T-helper 2 cell treated with Interferon-gamma antibody and Interleukin-4, amounts not matched to agents 100 ng/mL and 5 ng/mL, for 36 hours (primary cell): ENCODE measurements around the gene LILRA6. TPM values are rescaled to one million over a fixed set of nuclear protein-coding genes. Genes with fewer than 3 reads are reported as not detected.
"Not testable (repeated sequence)": the region's sequence is repeated elsewhere in the genome, so short reads cannot be mapped to it uniquely, and the experiment has no call there.

Source experiments
- intact Hi-C: fragments of 100-400 bp; cut with micrococcal nuclease; formaldehyde crosslinking; loops from one replicate; pipeline ENCODE4 v1.15.1; 2023
- total RNA-seq: library from RNA; stranded (reverse); gene quantifications from 2 replicates; pipeline ENCODE4 v1.2.3, GENCODE V29; 2022

The LILRA6 gene
- total RNA-seq, 1 donor from 2014 or later, result 0.20 TPM

DNA sequence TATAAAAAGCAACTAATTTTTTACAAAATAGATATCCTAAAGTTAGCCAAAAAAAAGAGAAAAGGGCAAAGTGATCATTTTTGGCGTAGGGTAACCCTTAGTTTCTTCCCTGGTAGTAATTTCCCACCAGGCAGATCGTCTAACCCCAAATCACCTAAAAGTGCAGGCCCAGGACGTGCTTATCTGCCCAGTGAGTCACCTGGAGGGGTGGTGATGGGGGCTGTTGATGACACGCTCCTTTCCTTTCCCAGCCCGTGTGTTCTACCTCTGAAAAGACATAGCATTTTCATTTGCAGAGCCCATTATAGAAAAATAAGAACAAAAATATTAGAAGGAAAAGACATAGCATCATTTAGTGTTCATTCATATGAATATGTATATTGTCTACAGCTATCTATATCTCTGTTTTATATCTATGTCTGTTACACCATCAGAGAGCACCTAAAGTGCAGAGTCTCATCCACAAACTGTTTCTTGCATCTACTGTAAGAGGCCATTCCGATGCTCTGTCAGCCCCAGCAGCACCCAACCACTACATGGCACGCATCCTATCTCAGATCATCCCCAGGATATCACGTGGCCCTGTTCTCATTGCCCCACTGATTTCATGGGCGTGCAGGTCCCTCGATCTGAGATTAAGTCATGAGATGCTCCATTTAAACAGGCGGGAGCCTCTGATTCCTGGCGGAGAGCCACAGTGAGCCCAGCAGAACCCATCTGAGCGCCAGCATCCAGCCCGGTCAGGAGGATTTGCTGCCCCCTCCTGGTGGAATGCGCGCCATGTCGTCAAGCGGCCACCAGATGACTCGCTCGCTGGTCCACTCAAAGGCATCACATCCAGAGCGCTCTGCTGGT is 11.3 kb downstream of the LILRA6 start:
- intact Hi-C loops, result loop anchor here (1.0 kb wide), 1 partner anchor 63 kb away; no protein-coding TSS in a partner anchor

DNA sequence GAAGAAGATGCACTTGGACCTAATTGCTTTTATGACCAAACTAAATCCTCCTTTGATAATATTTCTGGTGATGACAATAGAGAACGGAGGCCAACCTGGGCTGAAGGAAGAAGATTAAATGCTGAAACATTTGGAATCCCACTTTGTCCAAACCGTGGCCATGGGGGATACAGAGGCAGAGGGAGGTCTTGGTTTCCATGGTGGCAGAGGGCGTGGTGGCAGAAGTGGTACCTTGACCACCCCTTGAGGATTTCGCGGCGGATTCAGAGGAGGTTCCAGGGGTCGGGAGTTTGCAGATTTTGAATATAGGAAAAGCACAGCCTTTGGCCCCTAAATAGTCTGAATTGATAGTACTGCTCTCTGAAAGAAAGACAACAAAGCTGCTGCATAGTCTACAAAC is 12.6 kb downstream of the LILRA6 start:
- intact Hi-C loops, result no loop called here

DNA sequence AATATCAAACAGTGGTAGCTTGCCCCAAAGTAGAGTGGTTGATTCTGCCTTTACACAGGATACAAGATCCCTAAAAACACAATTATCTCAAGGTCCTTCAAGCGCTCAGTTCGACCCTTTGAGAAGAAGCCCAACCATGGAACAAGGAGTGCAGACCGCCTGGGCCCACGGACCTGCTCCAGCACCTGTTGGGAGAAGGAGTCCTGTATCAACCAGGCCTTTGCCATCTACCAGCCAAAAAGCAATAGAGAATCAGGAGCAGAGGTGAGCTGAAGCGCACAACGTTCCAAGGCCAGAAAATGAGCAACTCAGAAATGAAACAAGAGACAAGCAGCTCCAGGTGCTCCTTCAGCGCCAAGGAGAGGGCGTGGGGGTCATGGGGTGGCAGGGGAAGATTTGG is 13.4 kb downstream of the LILRA6 start:
- intact Hi-C loops, result no loop called here

DNA sequence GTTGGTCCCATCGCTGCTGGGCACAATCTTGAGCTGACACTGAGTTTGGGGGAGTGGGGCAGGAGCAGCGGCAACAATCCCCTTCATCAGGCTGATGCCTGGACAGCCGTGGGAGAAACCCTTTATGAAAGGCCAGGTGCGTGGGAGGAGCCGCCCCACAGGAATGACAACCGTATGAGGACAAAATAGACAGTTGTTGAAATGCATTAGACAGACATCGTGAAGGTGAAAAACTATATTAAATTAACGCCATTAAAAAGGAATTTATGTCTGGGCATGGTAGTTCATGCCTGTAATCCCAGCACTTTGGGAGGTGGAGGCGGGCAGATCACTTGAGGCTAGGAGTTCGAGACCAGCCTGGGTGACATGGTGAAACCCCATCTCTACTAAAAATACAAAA is 18.0 kb downstream of the LILRA6 start:
- intact Hi-C loops, result not testable (repeated sequence)

DNA sequence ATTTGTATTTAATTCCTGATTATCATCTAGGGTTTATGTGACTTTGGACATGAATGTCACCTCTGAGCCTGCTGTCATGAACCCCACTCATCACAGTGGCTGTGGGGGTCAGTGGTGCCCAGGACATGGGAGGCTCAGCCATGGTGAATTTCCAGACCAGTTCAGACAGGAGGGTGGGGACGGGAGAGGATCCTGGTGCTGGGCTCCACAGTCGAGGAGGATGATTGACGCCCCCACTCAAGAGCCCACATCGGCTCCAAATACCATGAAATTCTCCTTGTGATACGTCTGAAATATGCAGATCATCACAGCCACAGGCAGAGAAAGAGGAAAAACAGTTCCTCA is 18.7 kb downstream of the LILRA6 start:
- intact Hi-C loops, result not testable (repeated sequence)

DNA sequence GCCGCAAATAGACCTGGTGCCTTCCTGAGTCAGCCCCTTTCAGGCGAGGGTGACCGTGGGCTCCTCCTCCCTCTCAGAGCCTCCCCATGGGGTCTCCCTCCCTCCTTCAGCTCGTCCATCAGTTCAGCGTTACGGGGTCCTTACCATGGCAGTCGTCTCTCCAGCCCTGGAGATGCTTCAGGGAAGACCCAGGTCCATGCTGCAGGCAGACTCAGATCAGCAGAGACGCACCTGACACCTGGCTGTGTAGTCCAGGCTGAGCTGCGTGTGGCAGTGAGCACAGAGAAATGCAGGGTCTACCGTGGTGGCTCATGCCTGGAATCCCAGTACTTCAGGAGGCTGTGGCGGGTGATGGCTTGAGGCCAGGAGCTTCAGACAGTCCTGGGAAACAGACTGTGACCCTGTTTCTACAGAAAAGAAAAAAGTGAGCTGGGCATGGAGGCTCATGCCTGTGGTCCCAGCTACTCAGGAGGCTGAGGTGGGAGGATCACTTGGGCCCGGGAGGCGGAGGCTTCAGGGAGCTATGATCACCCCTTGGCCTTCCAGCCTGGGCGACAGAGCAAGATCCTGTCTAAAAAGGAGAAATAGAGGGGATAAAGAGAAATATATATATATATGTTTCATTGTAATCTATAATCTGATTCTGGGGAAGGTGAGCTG is 19.2 kb downstream of the LILRA6 start:
- intact Hi-C loops, result not testable (repeated sequence)

DNA sequence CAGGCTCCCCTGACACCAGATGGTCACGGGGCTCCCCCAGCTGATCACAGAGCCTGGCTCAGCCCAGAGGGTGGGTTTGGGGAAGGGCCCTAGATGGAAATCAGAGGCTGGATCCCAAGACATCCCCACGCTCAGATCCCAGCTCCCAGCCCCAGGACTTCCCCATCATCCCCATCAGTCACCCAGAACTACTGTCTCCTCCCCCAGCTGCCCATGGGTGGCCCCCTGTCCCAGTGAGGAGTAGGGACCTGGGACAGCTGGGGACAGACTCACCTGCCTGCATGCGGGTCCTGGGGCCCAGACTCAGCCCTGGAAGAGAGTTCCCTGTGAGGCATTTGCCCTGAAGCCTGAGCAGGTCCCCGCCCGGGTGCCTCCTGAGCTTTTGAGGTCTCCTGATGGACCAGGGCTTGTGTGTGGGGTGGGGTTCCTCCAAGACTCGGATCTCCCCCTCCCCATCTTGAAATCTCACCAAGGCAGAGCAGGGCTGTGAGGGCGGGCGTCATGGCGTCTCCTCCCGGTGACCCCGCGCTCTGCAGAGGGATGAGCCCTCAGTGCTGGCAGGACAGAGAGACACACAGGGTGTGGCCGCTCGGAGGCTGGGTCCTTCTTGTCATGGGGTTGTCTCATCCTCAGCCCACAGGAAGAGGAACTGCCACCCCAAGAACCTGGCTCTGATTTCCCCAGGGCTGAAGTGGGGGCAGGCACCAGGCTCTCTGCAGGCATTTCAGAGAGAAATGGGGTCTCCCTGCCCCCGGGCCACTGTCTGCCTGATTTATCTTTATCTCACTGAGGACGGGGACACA is 19.9 kb downstream of the LILRA6 start, which contains the start of gene LILRB3:
LILRB3 (minus strand) TSS at position 534 of the 803 bp plus-strand sequence; CDS start at position 503, 31 bp downstream.
- intact Hi-C loops, result not testable (repeated sequence)

DNA sequence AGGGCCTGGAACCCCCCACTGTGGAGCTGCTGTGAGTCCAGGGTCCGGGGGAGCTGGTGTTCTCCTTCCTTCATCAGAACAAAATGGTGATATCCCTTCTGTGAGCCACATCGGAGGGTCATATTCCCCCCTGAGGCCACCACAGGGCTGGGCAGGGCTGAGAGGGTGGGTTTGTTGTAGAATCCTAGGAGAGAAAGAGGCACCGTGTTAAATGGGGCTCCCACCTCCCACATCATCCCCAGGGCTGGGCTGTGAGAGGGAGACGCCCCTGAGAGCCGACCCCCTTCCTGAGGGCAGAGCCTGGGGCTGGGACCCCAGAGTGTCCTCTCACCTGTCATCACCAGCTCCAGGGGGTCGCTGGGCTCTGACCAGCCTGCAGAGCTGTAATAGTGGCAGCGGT is 20.6 kb downstream of the LILRA6 start:
- intact Hi-C loops, result not testable (repeated sequence)

DNA sequence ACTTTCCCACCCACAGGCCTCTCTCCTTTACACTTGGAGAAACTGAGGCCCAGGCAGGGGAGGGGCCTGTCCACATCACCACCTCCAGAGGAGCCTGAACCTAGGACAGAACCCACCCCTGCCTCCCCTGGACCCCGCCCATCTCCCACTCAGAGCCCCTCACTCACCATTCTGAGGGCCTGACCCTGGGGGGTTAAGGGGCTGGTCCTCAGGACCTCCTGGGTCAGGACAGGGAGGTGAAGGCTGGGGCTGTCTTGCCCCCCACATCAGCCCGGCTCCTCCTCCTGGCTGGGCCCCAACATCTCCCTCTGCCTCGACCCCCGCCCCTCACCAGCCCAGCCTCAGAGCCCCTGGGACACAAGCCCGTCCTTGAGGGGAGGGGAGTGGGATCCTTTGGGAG is 22.9 kb downstream of the LILRA6 start:
- intact Hi-C loops, result not testable (repeated sequence)

DNA sequence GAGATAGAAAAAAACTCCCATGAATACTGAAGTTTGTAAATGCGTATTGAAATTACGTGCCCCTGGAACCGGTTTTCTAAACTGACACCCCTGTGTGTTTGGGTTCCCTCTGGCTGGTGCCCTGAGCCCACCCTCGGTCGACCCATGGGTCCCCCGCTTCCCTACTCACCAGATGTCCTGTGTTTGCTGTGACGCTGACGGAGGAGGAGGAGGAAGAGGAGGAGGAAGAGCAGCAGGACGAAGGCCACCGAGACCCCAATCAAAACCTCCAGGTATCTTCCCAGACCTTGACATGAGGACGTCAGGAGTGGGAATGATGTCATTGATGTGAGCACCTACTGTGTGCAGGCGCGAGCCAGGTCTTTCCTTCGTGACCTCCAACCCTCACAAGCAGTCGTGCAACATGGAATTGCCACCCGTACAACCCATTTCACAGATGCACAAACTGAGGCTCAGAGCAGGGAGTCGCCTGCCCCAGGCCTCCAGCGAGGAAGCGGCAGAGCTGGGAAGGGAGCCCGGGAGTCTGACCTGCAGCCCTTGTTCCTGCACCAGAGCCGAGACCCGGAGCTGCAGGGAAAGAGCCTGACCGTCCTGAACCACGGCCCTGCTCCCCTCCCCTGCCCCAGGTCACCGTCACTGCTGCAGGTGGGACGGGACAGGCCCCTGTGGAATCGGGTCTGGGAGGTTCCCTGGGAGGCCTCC is 23.5 kb downstream of the LILRA6 start:
- intact Hi-C loops, result no loop called here

DNA sequence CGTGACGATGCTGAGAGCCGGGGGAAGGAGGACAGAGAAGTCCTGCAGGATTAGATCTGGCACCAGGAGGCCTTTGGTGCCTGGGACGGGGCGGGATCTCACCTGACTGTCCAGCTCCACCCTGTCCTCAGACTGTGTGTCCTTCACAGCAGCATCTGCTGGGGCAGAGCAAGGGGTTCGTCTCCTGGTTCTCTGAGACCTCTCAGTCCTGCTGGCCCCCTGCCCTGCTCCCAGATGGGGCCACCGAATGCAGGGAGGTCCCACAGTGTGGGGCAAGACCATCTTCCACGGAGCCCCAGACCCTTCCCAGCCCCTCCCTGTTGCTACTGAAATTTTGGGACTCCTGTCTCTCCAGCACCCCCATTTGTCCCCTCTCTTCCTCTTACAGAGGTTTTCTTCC is 24.3 kb downstream of the LILRA6 start:
- intact Hi-C loops, result no loop called here

DNA sequence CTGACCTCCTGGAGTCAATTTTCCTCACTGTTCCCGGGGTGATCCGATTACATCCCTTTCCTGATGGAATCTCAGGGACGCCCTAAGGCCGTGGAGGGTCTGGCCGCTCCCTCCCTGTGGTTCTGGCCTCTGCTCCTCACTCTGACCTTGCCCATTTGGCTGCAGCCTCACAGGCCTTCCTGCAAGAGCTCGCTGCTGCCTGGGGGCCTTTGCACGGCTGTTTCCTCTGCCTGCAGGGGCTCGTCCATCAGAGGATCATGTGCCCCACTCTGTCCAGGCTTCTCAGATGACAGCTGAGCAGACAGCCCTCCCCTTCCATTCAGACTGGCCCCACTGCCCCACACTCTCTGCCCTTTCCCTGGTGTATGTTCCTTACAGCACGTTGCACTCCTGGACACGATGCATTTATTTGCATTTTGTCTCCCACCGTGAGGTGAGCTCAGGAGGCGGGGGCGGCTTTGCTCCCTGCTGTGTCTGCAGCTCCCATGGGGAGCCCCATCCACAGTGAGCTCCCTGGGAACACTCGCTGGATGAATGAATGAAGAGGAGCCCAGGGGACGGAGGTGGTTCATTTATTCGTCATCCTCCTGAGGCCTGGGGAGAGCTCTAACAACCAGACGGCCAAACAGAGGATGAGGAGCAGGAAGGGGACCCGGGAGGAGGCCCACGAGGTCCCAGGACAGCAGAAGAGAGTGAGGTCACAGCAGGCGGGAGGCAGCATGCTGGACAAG is 24.9 kb downstream of the LILRA6 start:
- intact Hi-C loops, result not testable (repeated sequence)

DNA sequence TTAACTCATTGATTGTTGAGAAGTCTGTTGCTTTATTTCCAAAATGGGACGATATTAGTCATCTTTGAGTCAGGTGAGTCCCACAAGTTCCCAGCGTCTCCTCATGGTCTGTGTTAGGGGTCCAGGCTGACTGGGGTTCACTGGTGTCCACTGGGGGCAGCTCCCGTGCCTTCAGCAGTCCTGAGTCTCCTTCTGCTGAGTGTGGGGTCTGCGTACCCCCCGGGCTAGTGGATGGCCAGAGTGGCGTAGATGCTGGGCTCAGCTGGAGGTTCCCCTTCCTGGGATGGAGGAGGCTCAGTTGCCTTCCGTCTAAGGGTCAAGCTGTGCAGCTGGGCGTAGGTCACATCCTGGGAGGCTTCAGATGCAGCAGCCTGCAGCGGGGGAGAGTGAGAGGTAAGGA is 25.7 kb downstream of the LILRA6 start:
- intact Hi-C loops, result no loop called here

DNA sequence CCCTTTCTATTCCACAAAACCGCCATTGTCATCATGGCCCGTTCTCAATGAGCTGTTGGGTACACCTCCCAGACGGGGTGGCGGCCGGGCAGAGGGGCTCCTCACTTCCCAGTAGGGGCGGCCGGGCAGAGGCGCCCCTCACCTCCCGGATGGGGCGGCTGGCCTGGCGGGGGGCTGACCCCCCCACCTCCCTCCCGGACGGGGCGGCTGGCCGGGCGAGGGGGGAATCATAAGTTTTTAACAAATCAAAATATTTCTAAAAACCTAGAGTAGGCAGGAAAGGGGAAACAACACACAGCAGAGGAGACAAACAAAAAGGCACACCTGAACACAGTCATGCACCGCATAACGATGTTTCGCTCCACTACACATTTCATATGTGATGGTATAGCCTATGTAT is 27.9 kb downstream of the LILRA6 start:
- intact Hi-C loops, result not testable (repeated sequence)

DNA sequence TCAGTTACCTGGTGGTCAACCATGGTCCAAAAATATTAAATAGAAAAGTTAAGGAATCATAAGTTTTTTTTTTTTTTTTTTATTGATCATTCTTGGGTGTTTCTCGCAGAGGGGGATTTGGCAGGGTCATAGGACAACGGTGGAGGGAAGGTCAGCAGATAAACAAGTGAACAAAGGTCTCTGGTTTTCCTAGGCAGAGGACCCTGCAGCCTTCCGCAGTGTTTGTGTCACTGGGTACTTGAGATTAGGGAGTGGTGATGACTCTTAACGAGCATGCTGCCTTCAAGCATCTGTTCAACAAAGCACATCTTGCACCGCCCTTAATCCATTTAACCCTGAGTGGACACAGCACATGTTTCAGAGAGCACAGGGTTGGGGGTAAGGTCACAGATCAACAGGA is 28.4 kb downstream of the LILRA6 start:
- intact Hi-C loops, result not testable (repeated sequence)

DNA sequence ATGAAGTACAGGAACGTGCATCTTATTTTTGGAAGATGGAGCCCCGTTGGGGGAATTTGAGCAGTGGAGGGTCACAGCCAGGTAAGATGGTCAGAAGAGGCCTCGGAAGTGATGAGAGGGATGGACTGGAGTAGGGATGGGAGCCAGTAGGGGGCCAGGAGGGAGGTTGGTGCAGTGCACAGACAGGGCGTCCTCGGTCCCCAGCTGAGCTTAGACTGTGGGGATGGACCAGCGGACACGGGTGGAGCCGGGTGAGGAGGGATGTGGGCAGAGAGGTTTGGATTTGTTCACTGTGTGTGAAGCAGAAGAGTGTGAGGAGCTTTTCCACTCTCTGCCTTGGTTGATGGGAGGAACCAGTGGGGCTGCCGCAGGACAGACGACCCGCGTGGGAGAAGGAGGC is 31.4 kb downstream of the LILRA6 start:
- intact Hi-C loops, result no loop called here

DNA sequence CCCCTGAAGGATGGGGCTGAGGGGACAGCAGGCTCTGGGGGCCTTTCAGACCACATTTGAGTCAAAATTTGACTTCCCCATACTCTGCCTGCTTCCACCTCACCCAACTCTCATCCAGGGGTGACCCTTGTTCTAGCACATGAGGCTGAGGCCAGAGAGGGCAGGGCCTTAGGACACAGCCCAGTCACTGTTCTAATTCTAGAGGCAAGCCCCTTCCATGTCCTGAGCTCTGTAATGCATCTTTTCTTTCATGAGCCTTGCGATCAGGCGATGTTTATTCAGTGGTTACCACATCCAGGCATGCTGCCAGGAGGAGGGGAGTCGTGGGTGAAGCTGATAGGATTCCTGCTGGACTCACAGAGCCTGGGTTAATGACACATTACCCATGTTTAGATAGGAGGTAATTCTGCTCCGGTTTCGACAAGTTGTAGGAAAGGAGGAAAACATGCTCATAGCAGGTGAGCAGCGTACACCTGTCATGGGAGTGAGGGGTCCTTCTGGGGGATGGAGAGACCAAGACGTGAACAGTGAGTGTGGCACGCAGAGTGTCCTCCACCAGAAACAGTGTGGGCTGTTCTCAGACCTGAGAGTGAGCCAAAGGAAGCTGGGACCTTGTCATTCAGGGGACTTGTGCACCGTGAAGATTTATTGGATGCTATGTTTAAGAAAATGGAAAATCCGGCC is 32.6 kb downstream of the LILRA6 start:
- intact Hi-C loops, result loop anchor here (1.0 kb wide), 1 partner anchor 9 kb away; no protein-coding TSS in a partner anchor

DNA sequence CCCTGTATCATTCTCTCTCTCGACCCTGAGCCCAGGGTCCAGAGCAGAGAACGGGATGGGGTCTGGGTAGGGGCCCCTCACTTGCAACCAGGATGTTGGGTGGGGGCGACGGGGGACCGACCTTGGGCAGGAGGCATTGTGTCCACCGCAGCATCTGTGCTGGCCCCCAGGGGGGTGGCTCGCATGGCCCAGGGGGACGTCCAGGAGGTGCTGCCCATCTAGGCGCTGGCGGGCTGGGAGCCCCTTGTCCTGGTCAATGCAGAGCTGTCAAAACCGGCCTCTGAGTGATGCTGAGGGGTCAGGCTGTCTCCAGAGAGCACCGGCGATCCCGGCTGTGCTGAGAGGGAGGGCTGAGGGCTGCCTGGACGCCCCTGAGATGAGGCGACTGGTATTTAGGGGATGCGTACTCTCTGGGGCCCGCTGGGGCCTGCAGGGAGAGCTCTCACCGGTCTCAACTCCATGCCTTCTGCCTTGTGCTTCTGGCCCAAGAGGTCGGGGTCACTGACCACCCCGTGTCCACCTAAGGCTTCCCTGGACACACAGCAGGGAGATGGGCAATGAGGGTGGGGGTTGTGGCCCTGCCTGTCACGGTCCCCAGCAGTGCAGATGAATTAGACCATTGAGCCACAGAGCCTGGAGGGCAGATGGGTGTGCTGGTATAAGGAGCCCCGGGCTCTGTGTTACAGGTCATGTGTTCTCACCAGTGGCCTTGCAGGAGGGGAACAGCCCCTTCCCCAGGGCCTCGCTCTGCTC is 33.4 kb downstream of the LILRA6 start:
- intact Hi-C loops, result no loop called here

DNA sequence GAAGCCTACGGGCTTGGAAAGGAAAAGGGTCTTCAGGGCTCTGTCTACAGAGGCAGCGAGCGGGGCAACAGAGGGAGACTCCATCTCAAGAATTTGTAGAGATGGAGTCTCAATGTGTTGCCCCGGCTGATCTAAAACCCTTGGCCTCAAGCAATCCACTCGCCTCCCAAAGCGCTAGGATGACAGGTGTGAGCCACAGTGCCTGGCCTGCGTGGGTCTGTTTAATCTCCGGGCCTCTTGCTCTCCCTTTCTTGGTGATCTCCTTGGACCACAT is 33.9 kb downstream of the LILRA6 start:
- intact Hi-C loops, result no loop called here
